Measurements from ENCODE around the gene HOXB1.

Gene HOXB1

GRCh38 chr17:48530887-48531272 is at the start of gene HOXB1:
Gene HOXB1, minus strand, starts transcription at chr17:48531011. Its CDS starts 107 bp downstream, at chr17:48530904.
- no peak within 1 kb of the TSS for H3K27ac ChIP-seq
- no peak for DNase-seq (ENCODE audit: low spot score)
- CTCF ChIA-PET: no interaction called here
- POLR2A ChIA-PET (ENCODE audit: low non-redundant PET): no interaction called here
- no peak for TF ChIP-seq CTCF (conservative IDR thresholded peaks at IDR 0.05; ENCODE audit: low read depth)

GRCh38 chr17:48579760-48580554 is 49.1 kb upstream of the HOXB1 start:
- no peak overlapping the region for H3K27ac ChIP-seq
- ChIA-PET CTCF (no interaction called here), POLR2A (ENCODE audit: low non-redundant PET) (no interaction called here)
- no peak for TF ChIP-seq CTCF (conservative IDR thresholded peaks at IDR 0.05; ENCODE audit: low read depth)
- DNase-seq (ENCODE audit: low spot score): no peak

GRCh38 chr17:48579471-48579759 is 48.6 kb upstream of the HOXB1 start:
- no peak for TF ChIP-seq CTCF (conservative IDR thresholded peaks at IDR 0.05; ENCODE audit: low read depth)
- POLR2A ChIA-PET (ENCODE audit: low non-redundant PET): no interaction called here
- no peak overlapping the region for H3K27ac ChIP-seq
- CTCF ChIA-PET: interaction anchor here (0.6 kb wide), 1 partner anchor 7 kb away, joined by 7 read pairs; no protein-coding TSS in a partner anchor
- no peak for DNase-seq (ENCODE audit: low spot score)

- TF ChIP-seq CTCF (conservative IDR thresholded peaks at IDR 0.05; ENCODE audit: low read depth): no peak
- ChIA-PET CTCF (interaction anchor here (0.6 kb wide), 1 partner anchor 8 kb away, joined by 7 read pairs; no protein-coding TSS in a partner anchor), POLR2A (ENCODE audit: low non-redundant PET) (no interaction called here)
- peak overlapping the region; percentile 74 for H3K27ac ChIP-seq
- DNase-seq (ENCODE audit: low spot score): no peak
Observed at GRCh38 chr17:48578616-48579470, 48.0 kb upstream of the HOXB1 start.

- peak; percentile 71 for DNase-seq (ENCODE audit: low spot score)
- POLR2A ChIA-PET (ENCODE audit: low non-redundant PET): no interaction called here
- CTCF ChIA-PET: interaction anchor here (0.6 kb wide), 1 partner anchor 86 kb away, joined by 3 read pairs; no protein-coding TSS in a partner anchor
- peak within 1 kb of the TSS; percentile 74 for H3K27ac ChIP-seq
- no peak for TF ChIP-seq CTCF (conservative IDR thresholded peaks at IDR 0.05; ENCODE audit: low read depth)
Observed at GRCh38 chr17:48577946-48578615, 47.3 kb upstream of the HOXB1 start, which contains the start of gene HOXB4. Gene HOXB4, minus strand, starts transcription at chr17:48578350. Its CDS starts 31 bp downstream, at chr17:48578319.

- POLR2A ChIA-PET (ENCODE audit: low non-redundant PET): no interaction called here
- CTCF ChIA-PET: interaction anchor here (0.6 to 0.7 kb wide), 2 partner anchors 85 to 178 kb away, joined by 3 read pairs; no protein-coding TSS in a partner anchor
- H3K27ac ChIP-seq: peak overlapping the region; percentile 74
- no peak for TF ChIP-seq CTCF (conservative IDR thresholded peaks at IDR 0.05; ENCODE audit: low read depth)
- DNase-seq (ENCODE audit: low spot score): no peak
Observed at GRCh38 chr17:48577330-48577945, 46.6 kb upstream of the HOXB1 start.
